VCaP (cell line): ENCODE results near the gene MBOAT1.
A peak's percentile ranks its signal among the peaks of the same experiment; 100 is the strongest.

ENCODE experiments used
- H3K27ac ChIP-seq: fragments of 450-650 bp; 2 replicates; pipeline ENCODE4 v1.5.1; 2017
- TF ChIP-seq, protein P1 (sequence below): fragments of 450-650 bp; conservative IDR thresholded peaks from 2 replicates; pipeline ENCODE4 v1.5.1; 2017; ENCODE audit warnings: mild to moderate bottlenecking, moderate library complexity

The MBOAT1 gene

DNA sequence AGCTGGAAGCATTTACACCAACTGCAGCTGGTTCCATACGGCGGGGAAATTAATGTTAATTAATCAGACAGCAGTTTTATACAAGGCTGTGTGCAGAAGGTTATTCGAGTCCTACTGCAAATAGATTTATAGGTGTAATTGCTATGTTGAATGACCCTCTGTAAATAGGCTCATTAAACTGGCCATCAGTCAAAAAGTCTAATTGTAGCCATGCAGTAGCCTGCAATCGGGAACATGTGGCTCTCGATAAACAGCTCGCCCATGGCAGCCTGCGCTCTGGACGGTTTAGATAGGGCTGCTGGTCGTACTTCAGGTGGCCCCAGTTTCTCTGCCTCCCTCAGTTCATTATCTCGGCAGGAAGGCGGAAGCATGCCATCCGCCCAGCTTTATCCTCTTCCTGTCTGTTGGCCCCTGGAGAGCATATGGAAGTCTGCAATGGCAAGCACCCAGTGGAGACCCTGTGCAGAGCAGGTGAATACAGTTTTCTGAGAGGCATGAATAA, 143.2 kb downstream of the MBOAT1 start:
- H3K27ac ChIP-seq = peak overlapping the region; percentile 62
- TF ChIP-seq, protein P1, sequence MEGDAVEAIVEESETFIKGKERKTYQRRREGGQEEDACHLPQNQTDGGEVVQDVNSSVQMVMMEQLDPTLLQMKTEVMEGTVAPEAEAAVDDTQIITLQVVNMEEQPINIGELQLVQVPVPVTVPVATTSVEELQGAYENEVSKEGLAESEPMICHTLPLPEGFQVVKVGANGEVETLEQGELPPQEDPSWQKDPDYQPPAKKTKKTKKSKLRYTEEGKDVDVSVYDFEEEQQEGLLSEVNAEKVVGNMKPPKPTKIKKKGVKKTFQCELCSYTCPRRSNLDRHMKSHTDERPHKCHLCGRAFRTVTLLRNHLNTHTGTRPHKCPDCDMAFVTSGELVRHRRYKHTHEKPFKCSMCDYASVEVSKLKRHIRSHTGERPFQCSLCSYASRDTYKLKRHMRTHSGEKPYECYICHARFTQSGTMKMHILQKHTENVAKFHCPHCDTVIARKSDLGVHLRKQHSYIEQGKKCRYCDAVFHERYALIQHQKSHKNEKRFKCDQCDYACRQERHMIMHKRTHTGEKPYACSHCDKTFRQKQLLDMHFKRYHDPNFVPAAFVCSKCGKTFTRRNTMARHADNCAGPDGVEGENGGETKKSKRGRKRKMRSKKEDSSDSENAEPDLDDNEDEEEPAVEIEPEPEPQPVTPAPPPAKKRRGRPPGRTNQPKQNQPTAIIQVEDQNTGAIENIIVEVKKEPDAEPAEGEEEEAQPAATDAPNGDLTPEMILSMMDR = peak; percentile 59

- H3K27ac ChIP-seq = peak overlapping the region; percentile 62
- TF ChIP-seq, protein P1 = no peak
These were observed 143.8 kb downstream of the MBOAT1 start for GRCh38 chr6:20068421-20068988.

GRCh38 chr6:20061952-20062351, 150.3 kb downstream of the MBOAT1 start:
- H3K27ac ChIP-seq = no peak overlapping the region
- TF ChIP-seq, protein P1 = no peak

GRCh38 chr6:20060252-20060651, 152.0 kb downstream of the MBOAT1 start:
- H3K27ac ChIP-seq = no peak overlapping the region
- TF ChIP-seq, protein P1 = no peak

- H3K27ac ChIP-seq = no peak overlapping the region
- TF ChIP-seq, protein P1 = peak; percentile 34
These were observed 153.4 kb downstream of the MBOAT1 start for GRCh38 chr6:20058912-20059311.

DNA sequence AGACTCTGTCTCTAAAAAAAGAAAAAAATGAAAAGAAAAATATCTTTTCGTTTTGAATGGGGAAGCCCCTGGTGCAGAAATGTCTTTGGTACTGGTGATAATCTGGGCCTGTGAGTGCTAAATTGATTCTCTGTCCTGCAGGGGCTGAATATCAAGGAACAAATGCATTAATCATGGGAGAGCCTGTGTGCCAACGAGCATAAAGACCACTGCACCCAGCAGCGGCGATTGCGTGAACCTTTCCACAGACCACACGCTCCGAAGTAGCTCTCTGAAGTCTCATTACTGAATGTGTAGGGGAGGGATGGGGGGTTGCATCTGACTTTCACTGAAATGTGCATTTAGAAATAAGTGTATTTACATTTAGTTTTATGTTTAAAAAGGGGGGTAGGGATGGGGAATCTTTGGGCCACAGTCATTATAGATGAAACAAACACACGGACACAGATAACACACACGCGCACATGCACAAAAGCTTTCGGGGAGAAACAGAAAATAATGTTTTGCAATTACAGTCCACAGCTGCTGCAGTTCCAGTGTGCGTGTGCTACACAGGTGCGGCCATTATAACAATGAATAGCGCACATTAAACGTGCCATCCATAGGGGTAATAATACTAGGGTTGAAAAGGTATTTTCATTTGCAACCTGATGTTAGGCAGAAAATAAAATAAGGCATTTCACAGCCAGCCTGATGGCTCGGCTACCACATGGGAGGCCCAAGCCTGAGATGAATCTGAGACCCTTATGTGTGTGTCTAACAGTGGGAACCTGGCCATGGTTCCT, 154.0 kb downstream of the MBOAT1 start:
- TF ChIP-seq, protein P1 = no peak
- no peak overlapping the region for H3K27ac ChIP-seq

DNA sequence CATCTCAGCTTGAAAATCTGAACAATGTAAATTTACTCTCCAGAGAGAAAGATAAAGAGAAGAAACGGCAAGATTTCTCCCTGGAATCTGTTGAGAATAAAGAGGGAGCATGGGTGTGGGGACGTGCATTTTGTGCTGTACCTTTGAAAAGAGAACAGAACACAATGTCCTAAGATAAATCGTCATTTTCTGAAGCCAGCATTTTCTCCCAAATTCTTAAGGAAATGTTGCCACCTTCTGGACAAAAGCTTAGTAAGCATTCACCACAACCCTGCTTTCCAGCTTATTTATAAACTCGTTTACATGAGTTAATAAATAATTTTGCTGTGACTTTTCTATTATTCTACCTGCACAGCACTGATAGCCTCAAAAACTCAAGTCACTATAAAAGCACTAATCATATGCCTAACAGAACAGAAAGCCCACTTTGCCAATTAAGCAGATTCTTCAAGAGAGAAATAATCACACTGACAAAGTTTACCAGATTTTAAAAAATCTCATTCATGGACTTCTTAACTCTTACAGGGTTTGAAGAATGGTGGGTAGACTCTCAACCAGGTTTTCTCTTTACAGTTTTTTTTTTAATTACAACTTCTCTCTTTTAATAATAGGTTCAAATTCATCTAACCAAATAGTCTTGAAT, 155.8 kb downstream of the MBOAT1 start:
- TF ChIP-seq, protein P1 = peak; percentile 94
- no peak overlapping the region for H3K27ac ChIP-seq
